Mesothelial cell of epicardium (in vitro differentiated cells): Measurements from ENCODE around the gene ZNF512. TPM values are rescaled to one million over a fixed set of nuclear protein-coding genes. Genes with fewer than 3 reads are reported as not detected.
"Not testable (repeated sequence)": the region's sequence is repeated elsewhere in the genome, so short reads cannot be mapped to it uniquely, and the experiment has no call there.

ENCODE experiments used
- DNase-seq, 2 experiments: peaks; one replicate each; pipeline ENCODE4 v3.0.0; 2021; ENCODE audit warnings: low spot score in 2 of 2; ENCODE audit not compliant: unreplicated experiment in 2 of 2
- H3K27ac Mint-ChIP-seq: 2 replicates; pipeline ENCODE4 v1.8.0; 2021; ENCODE audit warnings: mixed read lengths
- H3K27me3 Mint-ChIP-seq: 2 replicates; pipeline ENCODE4 v1.8.0; 2021; ENCODE audit warnings: low read depth, mixed read lengths
- H3K36me3 Mint-ChIP-seq: 2 replicates; pipeline ENCODE4 v1.8.0; 2021; ENCODE audit warnings: mixed read lengths
- H3K4me1 Mint-ChIP-seq: 2 replicates; pipeline ENCODE4 v1.8.0; 2021; ENCODE audit warnings: mixed read lengths
- H3K4me3 Mint-ChIP-seq: 2 replicates; pipeline ENCODE4 v1.8.0; 2021; ENCODE audit warnings: mild to moderate bottlenecking, moderate library complexity, mixed read lengths
- H3K9me3 Mint-ChIP-seq: 2 replicates; pipeline ENCODE4 v1.8.0; 2021; ENCODE audit warnings: mixed read lengths
- CTCF ChIP-seq: fragments of 200-600 bp; sonication (generic); IDR thresholded peaks from one replicate; pipeline ENCODE4 v1.5.0; 2021; ENCODE audit warnings: antibody characterized with exemption; ENCODE audit not compliant: unreplicated experiment
- total RNA-seq: library from RNA; stranded (reverse); gene quantifications from 3 replicates; pipeline ENCODE4 v1.2.1, GENCODE V29; 2021

The ZNF512 gene
- total RNA-seq, 1 donor from 2014 or later: 72.8 TPM

- no peak overlapping the region for H3K4me3 Mint-ChIP-seq
- TF ChIP-seq CTCF: no peak
- H3K27ac Mint-ChIP-seq: no peak overlapping the region
- peaks cover 25% of the 10 kb centered on the region for H3K4me1 Mint-ChIP-seq
- H3K9me3 Mint-ChIP-seq: peaks cover 27% of the 10 kb centered on the region
- H3K36me3 Mint-ChIP-seq: peaks cover 35% of the 10 kb centered on the region
- no peaks in the 10 kb centered on the region for H3K27me3 Mint-ChIP-seq
- DNase-seq: no peak
These were observed 4.2 kb downstream of the ZNF512 start for GRCh38 chr2:27587025-27587424.

- Mint-ChIP-seq H3K27ac (no peak overlapping the region), H3K36me3 (peaks cover 37% of the 10 kb centered on the region), H3K4me1 (peaks cover 19% of the 10 kb centered on the region), H3K4me3 (no peak overlapping the region), H3K27me3 (no peaks in the 10 kb centered on the region), H3K9me3 (peaks cover 24% of the 10 kb centered on the region)
- DNase-seq: no peak
- no peak for TF ChIP-seq CTCF
These were observed 5.5 kb downstream of the ZNF512 start for GRCh38 chr2:27588308-27588707.

- no peak for TF ChIP-seq CTCF
- no peak overlapping the region for H3K4me3 Mint-ChIP-seq
- H3K9me3 Mint-ChIP-seq: peaks cover 45% of the 10 kb centered on the region
- H3K4me1 Mint-ChIP-seq: no peaks in the 10 kb centered on the region
- H3K27me3 Mint-ChIP-seq: no peaks in the 10 kb centered on the region
- DNase-seq: no peak
- H3K27ac Mint-ChIP-seq: no peak overlapping the region
- H3K36me3 Mint-ChIP-seq: peaks cover 55% of the 10 kb centered on the region
These were observed 8.9 kb downstream of the ZNF512 start for GRCh38 chr2:27591745-27592144.

GRCh38 chr2:27593240-27593639 is 10.4 kb downstream of the ZNF512 start:
- Mint-ChIP-seq H3K4me1 (no peaks in the 10 kb centered on the region), H3K27me3 (no peaks in the 10 kb centered on the region), H3K27ac (no peak overlapping the region), H3K4me3 (no peak overlapping the region), H3K9me3 (peaks cover 46% of the 10 kb centered on the region), H3K36me3 (peaks cover 59% of the 10 kb centered on the region)
- DNase-seq: no peak
- TF ChIP-seq CTCF: no peak

- not testable (repeated sequence) for H3K27ac Mint-ChIP-seq, H3K4me1 Mint-ChIP-seq, H3K27me3 Mint-ChIP-seq, DNase-seq, H3K4me3 Mint-ChIP-seq
- peaks cover 46% of the 10 kb centered on the region for H3K9me3 Mint-ChIP-seq
- peaks cover 54% of the 10 kb centered on the region for H3K36me3 Mint-ChIP-seq
These were observed 11.3 kb downstream of the ZNF512 start for GRCh38 chr2:27594020-27594703.

- peaks cover 34% of the 10 kb centered on the region for H3K9me3 Mint-ChIP-seq
- H3K36me3 Mint-ChIP-seq: peaks cover 51% of the 10 kb centered on the region
- H3K27ac Mint-ChIP-seq: not testable (repeated sequence)
These were observed 12.6 kb downstream of the ZNF512 start for GRCh38 chr2:27595412-27595811.

GRCh38 chr2:27596627-27597026 is 13.8 kb downstream of the ZNF512 start:
- Mint-ChIP-seq H3K36me3 (peaks cover 55% of the 10 kb centered on the region), H3K27me3 (no peaks in the 10 kb centered on the region), H3K4me1 (no peaks in the 10 kb centered on the region), H3K9me3 (peaks cover 28% of the 10 kb centered on the region), H3K4me3 (no peak overlapping the region), H3K27ac (no peak overlapping the region)
- no peak for DNase-seq
- no peak for TF ChIP-seq CTCF

More at GRCh38 chr2:27595412-27595811, 12.6 kb downstream of the ZNF512 start:
- not testable (repeated sequence) for DNase-seq, H3K4me1 Mint-ChIP-seq, H3K4me3 Mint-ChIP-seq, H3K27me3 Mint-ChIP-seq
